Measurements from ENCODE around the gene ASTN2.

ASTN2 gene

DNA sequence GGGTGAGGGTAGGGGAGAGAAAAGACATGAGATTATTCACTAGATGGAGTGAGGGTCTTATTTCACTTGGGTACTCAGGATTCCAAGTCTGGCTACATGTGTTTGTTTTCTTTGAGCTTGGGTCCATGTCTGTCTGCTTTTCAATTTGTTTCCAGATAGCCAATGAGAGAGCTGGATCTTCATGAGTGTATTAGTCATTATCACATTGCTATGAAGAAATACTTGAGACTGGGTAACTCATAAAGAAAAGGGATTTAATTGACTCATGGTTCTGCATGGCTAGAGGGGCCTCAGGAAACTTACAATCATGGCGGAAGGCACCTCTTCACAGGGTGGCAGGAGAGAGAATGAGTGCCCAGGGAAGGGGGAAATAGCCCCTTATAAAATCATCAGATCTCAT, 924.5 kb downstream of the ASTN2 start:
- no peak overlapping the region for H3K9ac ChIP-seq (ENCODE audit: low read length)
- no peak for DNase-seq
- H3K4me2 ChIP-seq (ENCODE audit: low read depth, low read length): no peak overlapping the region
- no peaks in the 10 kb centered on the region for H4K20me1 ChIP-seq (ENCODE audit: insufficient read depth, low read length)
- no peaks in the 10 kb centered on the region for H3K4me1 ChIP-seq (ENCODE audit: low read length)
- no peak overlapping the region for H2AFZ ChIP-seq (ENCODE audit: low read length)
- H3K27ac ChIP-seq (ENCODE audit: low read length): no peak overlapping the region
- H3K27me3 ChIP-seq (replicated peaks; ENCODE audit: insufficient read depth, low read length): no peaks in the 10 kb centered on the region
- H3K79me2 ChIP-seq (ENCODE audit: low read length): no peaks in the 10 kb centered on the region
- no peaks in the 10 kb centered on the region for H3K9me3 ChIP-seq (replicated peaks; ENCODE audit: insufficient read depth, low read length)
- no peaks in the 10 kb centered on the region for H3K9me2 ChIP-seq (replicated peaks; ENCODE audit: insufficient read depth, low read length)
- TF ChIP-seq EZH2phosphoT487 (IDR thresholded peaks at IDR 0.05; ENCODE audit: low read length) (no peak), CTCF (IDR thresholded peaks at IDR 0.05; ENCODE audit: low read length) (no peak), EZH2 (optimal IDR thresholded peaks at IDR 0.05; ENCODE audit: low read depth, low read length) (no peak)
- no peak overlapping the region for H3K4me3 ChIP-seq (ENCODE audit: low read length)
- H3F3A ChIP-seq (ENCODE audit: insufficient read depth, low read length): no peaks in the 10 kb centered on the region
- no peaks in the 10 kb centered on the region for H3K36me3 ChIP-seq (replicated peaks; ENCODE audit: insufficient read depth, low read length)

DNA sequence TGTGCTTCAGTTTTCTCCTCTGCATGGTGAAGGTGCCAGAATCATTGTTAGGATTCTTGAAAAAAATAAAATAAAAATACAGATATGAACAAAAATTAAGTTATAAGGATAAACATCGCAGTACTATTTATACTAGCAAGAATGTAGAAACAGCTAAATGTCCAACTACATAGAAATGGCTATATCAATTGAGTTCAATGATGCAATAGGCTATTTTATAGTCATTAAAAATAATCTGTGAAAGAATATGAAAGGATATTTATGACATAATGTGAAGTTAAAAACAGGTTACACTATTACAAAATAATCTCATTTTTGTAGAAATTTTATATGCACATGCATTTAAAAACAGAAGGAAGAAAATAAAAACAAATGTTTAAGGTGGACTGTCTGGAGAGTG, 926.5 kb downstream of the ASTN2 start:
- H3K27ac ChIP-seq (ENCODE audit: low read length): no peak overlapping the region
- no peaks in the 10 kb centered on the region for H3F3A ChIP-seq (ENCODE audit: insufficient read depth, low read length)
- H3K4me3 ChIP-seq (ENCODE audit: low read length): no peak overlapping the region
- no peak for DNase-seq
- TF ChIP-seq CTCF (IDR thresholded peaks at IDR 0.05; ENCODE audit: low read length) (no peak), EZH2phosphoT487 (IDR thresholded peaks at IDR 0.05; ENCODE audit: low read length) (no peak), EZH2 (optimal IDR thresholded peaks at IDR 0.05; ENCODE audit: low read depth, low read length) (no peak)
- H3K4me2 ChIP-seq (ENCODE audit: low read depth, low read length): no peak overlapping the region
- no peaks in the 10 kb centered on the region for H3K9me2 ChIP-seq (replicated peaks; ENCODE audit: insufficient read depth, low read length)
- H3K9me3 ChIP-seq (replicated peaks; ENCODE audit: insufficient read depth, low read length): no peaks in the 10 kb centered on the region
- no peaks in the 10 kb centered on the region for H3K36me3 ChIP-seq (replicated peaks; ENCODE audit: insufficient read depth, low read length)
- no peaks in the 10 kb centered on the region for H3K4me1 ChIP-seq (ENCODE audit: low read length)
- H3K27me3 ChIP-seq (replicated peaks; ENCODE audit: insufficient read depth, low read length): no peaks in the 10 kb centered on the region
- H2AFZ ChIP-seq (ENCODE audit: low read length): no peak overlapping the region
- no peaks in the 10 kb centered on the region for H3K79me2 ChIP-seq (ENCODE audit: low read length)
- no peak overlapping the region for H3K9ac ChIP-seq (ENCODE audit: low read length)
- H4K20me1 ChIP-seq (ENCODE audit: insufficient read depth, low read length): no peaks in the 10 kb centered on the region

DNA sequence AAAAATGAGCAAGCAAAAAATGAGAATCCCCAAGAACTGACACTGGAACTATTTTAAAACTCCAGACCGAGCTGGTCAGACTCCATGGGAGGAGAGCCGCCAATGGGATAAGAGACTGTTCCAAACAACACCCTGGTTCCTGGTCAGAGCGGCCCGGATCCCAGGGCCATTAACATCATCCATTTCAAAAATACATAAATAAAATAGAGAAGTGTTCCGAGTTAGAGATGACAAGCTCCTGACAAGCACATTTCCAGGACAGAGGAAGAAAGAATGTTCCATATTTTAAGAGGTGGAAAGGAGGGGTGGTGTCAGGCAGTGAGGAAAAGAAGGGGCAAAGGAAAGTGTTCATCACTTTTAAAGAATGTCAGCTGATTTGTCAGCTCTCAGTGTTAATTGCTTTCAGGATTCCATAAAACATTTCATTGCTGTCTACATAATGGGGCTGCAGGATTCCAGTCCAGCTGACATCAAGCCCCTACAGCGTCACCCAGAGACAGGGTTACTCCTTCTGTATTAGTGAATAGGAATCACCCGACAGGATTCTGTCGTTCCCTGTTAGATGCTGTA, 930.3 kb downstream of the ASTN2 start:
- no peak for TF ChIP-seq EZH2phosphoT487 (IDR thresholded peaks at IDR 0.05; ENCODE audit: low read length)
- TF ChIP-seq CTCF (IDR thresholded peaks at IDR 0.05; ENCODE audit: low read length): no peak
- no peak for TF ChIP-seq EZH2 (optimal IDR thresholded peaks at IDR 0.05; ENCODE audit: low read depth, low read length)
- Histone ChIP-seq H3K9me2 (replicated peaks; ENCODE audit: insufficient read depth, low read length) (no peaks in the 10 kb centered on the region), H3K27ac (ENCODE audit: low read length) (no peak overlapping the region), H3K9me3 (replicated peaks; ENCODE audit: insufficient read depth, low read length) (no peaks in the 10 kb centered on the region), H3K27me3 (replicated peaks; ENCODE audit: insufficient read depth, low read length) (no peaks in the 10 kb centered on the region), H4K20me1 (ENCODE audit: insufficient read depth, low read length) (no peaks in the 10 kb centered on the region), H3F3A (ENCODE audit: insufficient read depth, low read length) (no peaks in the 10 kb centered on the region), H3K4me1 (ENCODE audit: low read length) (no peaks in the 10 kb centered on the region), H3K4me2 (ENCODE audit: low read depth, low read length) (no peak overlapping the region), H3K4me3 (ENCODE audit: low read length) (no peak overlapping the region), H3K9ac (ENCODE audit: low read length) (no peak overlapping the region), H3K79me2 (ENCODE audit: low read length) (no peaks in the 10 kb centered on the region), H2AFZ (ENCODE audit: low read length) (no peak overlapping the region), H3K36me3 (replicated peaks; ENCODE audit: insufficient read depth, low read length) (no peaks in the 10 kb centered on the region)
- no peak for DNase-seq

Data from MM.1S (cell line).